ENCODE data around the gene CCNY.

CCNY gene

GRCh38 chr10:35356725-35357092 lies 20.4 kb downstream of the CCNY start:
- no peak for DNase-seq

- no peak for DNase-seq
These were observed 22.7 kb downstream of the CCNY start for GRCh38 chr10:35359056-35359455.

GRCh38 chr10:35359873-35360272 lies 23.6 kb downstream of the CCNY start:
- no peak for DNase-seq

GRCh38 chr10:35362701-35363350 lies 26.5 kb downstream of the CCNY start:
- DNase-seq: no peak

- DNase-seq: no peak
These were observed 27.3 kb downstream of the CCNY start for GRCh38 chr10:35363587-35363986.

GRCh38 chr10:35364808-35365207 lies 28.5 kb downstream of the CCNY start:
- no peak for DNase-seq

- no peak for DNase-seq
These were observed 29.7 kb downstream of the CCNY start for GRCh38 chr10:35365994-35366393.

GRCh38 chr10:35367107-35367859 lies 31.0 kb downstream of the CCNY start:
- DNase-seq: no peak

- DNase-seq: no peak
These were observed 31.7 kb downstream of the CCNY start for GRCh38 chr10:35367982-35368381.

- DNase-seq: no peak
These were observed 32.3 kb downstream of the CCNY start for GRCh38 chr10:35368485-35369048.

- peak; percentile 13 for DNase-seq
These were observed 32.8 kb downstream of the CCNY start for GRCh38 chr10:35369049-35369611.

- no peak for DNase-seq
These were observed 35.4 kb downstream of the CCNY start for GRCh38 chr10:35371731-35372130.

- peak; percentile 22 for DNase-seq
These were observed 36.0 kb downstream of the CCNY start for GRCh38 chr10:35372329-35372728.

- DNase-seq: peak; percentile 51
These were observed 38.9 kb downstream of the CCNY start for GRCh38 chr10:35375091-35375765.

GRCh38 chr10:35377050-35377728 lies 40.9 kb downstream of the CCNY start:
- no peak for DNase-seq

- no peak for DNase-seq
These were observed 42.4 kb downstream of the CCNY start for GRCh38 chr10:35378541-35379210.

- DNase-seq: peak; percentile 20
These were observed 43.2 kb downstream of the CCNY start for GRCh38 chr10:35379226-35380137.

- DNase-seq: no peak
These were observed 45.8 kb downstream of the CCNY start for GRCh38 chr10:35382096-35382495.

GRCh38 chr10:35384265-35384868 lies 48.1 kb downstream of the CCNY start:
- peak; percentile 23 for DNase-seq

GRCh38 chr10:35386594-35387174 lies 50.4 kb downstream of the CCNY start:
- peak; percentile 41 for DNase-seq

Data from HCEC 1CT (cell line).